DOHH2 (cell line): ENCODE measurements around the gene IKZF2.
A peak's percentile ranks its signal among the peaks of the same experiment; 100 is the strongest.

Experiments
- H3F3A ChIP-seq: fragments of 200-600 bp; sonication (generic), shearing (Covaris generic); 2 replicates; pipeline ENCODE4 v1.6.0; 2016; ENCODE audit warnings: antibody characterized with exemption, mild to moderate bottlenecking; ENCODE audit not compliant: control insufficient read depth, insufficient read depth
- H3K27ac ChIP-seq: fragments of 200-600 bp; sonication (generic); 2 replicates; pipeline ENCODE4 v1.5.1; 2014; ENCODE audit warnings: low read depth, mild to moderate bottlenecking, low read length, moderate library complexity
- H3K27me3 ChIP-seq: fragments of 200-600 bp; sonication (generic); 2 replicates; pipeline ENCODE4 v1.6.1; 2014; ENCODE audit warnings: mild to moderate bottlenecking, low read length, mixed read lengths; ENCODE audit not compliant: control insufficient read depth
- H3K36me3 ChIP-seq: fragments of 200-600 bp; sonication (generic); 2 replicates; pipeline ENCODE4 v1.6.1; 2014; ENCODE audit warnings: mild to moderate bottlenecking, low read length, moderate library complexity, mixed read lengths; ENCODE audit not compliant: control insufficient read depth
- H3K4me1 ChIP-seq: fragments of 200-600 bp; sonication (generic); 2 replicates; pipeline ENCODE4 v1.6.1; 2014; ENCODE audit warnings: mild to moderate bottlenecking, low read length, mixed read lengths; ENCODE audit not compliant: control insufficient read depth
- H3K4me2 ChIP-seq: fragments of 200-600 bp; sonication (generic); 2 replicates; pipeline ENCODE4 v1.6.0; 2014; ENCODE audit warnings: mild to moderate bottlenecking, low read length, moderate library complexity
- H3K4me3 ChIP-seq: fragments of 200-600 bp; sonication (generic); 2 replicates; pipeline ENCODE4 v1.5.1; 2014; ENCODE audit warnings: mild to moderate bottlenecking, low read length, mixed read lengths
- H3K79me2 ChIP-seq: fragments of 200-600 bp; sonication (generic); 2 replicates; pipeline ENCODE4 v1.6.1; 2014; ENCODE audit warnings: mild to moderate bottlenecking, low read length, mixed read lengths; ENCODE audit not compliant: control insufficient read depth
- H3K9me2 ChIP-seq: fragments of 200-600 bp; sonication (generic); replicated peaks from 2 replicates; pipeline ENCODE4 v1.6.1; 2014; ENCODE audit warnings: mild to moderate bottlenecking, low read length, mixed read lengths; ENCODE audit not compliant: control insufficient read depth
- H3K9me3 ChIP-seq: fragments of 200-600 bp; sonication (generic); 2 replicates; pipeline ENCODE4 v1.6.1; 2014; ENCODE audit warnings: antibody characterized with exemption, low read length, mixed read lengths; ENCODE audit not compliant: control insufficient read depth, insufficient read depth
- H4K20me1 ChIP-seq: fragments of 200-600 bp; sonication (generic); 2 replicates; pipeline ENCODE4 v1.6.0; 2014; ENCODE audit warnings: low read depth, mild to moderate bottlenecking, antibody characterized with exemption, low read length, moderate library complexity; ENCODE audit not compliant: control insufficient read depth, insufficient read depth
- CTCF ChIP-seq: fragments of 200-600 bp; sonication (generic); IDR thresholded peaks from one replicate; pipeline ENCODE4 v1.5.1; 2014; ENCODE audit warnings: antibody characterized with exemption, mild to moderate bottlenecking, low read depth, low read length; ENCODE audit not compliant: poor library complexity, severe bottlenecking
- EZH2phosphoT487 ChIP-seq: fragments of 200-600 bp; sonication (generic); IDR thresholded peaks from 2 replicates; pipeline ENCODE4 v1.6.1; 2017; ENCODE audit warnings: borderline replicate concordance, mild to moderate bottlenecking, antibody characterized with exemption, low read length, moderate library complexity, mixed read lengths

The IKZF2 gene

GRCh38 chr2:213149294-213149875 lies 2.0 kb downstream of the IKZF2 start:
- no peaks in the 10 kb centered on the region for H3K27me3 ChIP-seq
- H3K79me2 ChIP-seq: peaks cover 60% of the 10 kb centered on the region
- no peaks in the 10 kb centered on the region for H3K9me3 ChIP-seq
- peak overlapping the region; percentile 86 for H3K4me2 ChIP-seq
- H3F3A ChIP-seq: peaks cover 20% of the 10 kb centered on the region
- H3K9me2 ChIP-seq: no peaks in the 10 kb centered on the region
- TF ChIP-seq CTCF (peak; percentile 45), EZH2phosphoT487 (no peak)
- peak overlapping the region; percentile 88 for H3K27ac ChIP-seq
- peak overlapping the region; percentile 82 for H3K4me3 ChIP-seq
- peaks cover 46% of the 10 kb centered on the region for H3K4me1 ChIP-seq
- H4K20me1 ChIP-seq: no peaks in the 10 kb centered on the region
- H3K36me3 ChIP-seq: peaks cover 29% of the 10 kb centered on the region

DNA sequence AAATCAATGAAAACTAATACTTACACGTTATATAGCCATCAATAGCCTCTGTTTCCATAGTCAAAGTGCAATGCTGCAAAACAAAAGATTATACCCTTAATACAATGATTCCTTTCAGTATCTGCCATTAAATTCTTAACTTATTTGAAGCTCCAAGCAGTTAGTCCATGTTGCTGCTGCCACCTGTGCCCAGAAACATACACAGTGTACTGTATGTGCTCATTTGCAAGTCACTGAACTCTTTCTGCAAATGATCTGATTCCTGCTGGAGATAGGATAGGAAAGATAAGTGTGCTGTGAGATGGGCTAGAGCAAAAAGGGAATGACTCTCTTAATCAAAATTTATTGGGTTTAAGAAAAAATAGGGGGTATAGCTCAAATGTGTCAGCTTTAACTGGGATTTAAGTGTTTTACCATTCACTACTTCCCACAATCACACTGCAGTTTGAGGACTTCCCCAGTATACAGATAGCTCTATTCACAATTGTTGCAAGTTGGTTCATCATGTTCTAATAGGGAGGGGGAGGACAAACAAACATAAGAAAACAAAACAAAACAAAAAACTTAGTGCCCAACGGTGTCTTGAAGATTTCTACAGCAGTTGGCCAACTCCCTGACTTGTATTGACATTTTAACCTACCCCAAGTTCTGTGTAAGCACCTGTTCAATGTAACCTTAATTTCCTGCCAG lies 2.7 kb downstream of the IKZF2 start:
- peaks cover 55% of the 10 kb centered on the region for H3K79me2 ChIP-seq

GRCh38 chr2:213147538-213147937 lies 3.9 kb downstream of the IKZF2 start:
- H3K9me2 ChIP-seq: no peaks in the 10 kb centered on the region
- TF ChIP-seq CTCF (no peak), EZH2phosphoT487 (no peak)
- peaks cover 10% of the 10 kb centered on the region for H3F3A ChIP-seq
- H3K36me3 ChIP-seq: peaks cover 42% of the 10 kb centered on the region
- no peak overlapping the region; the same call in 1 of the 2 replicates for H3K4me3 ChIP-seq
- no peak overlapping the region for H3K27ac ChIP-seq
- no peaks in the 10 kb centered on the region for H3K9me3 ChIP-seq
- no peaks in the 10 kb centered on the region for H4K20me1 ChIP-seq
- H3K27me3 ChIP-seq: no peaks in the 10 kb centered on the region
- peaks cover 46% of the 10 kb centered on the region for H3K79me2 ChIP-seq
- peaks cover 31% of the 10 kb centered on the region for H3K4me1 ChIP-seq
- H3K4me2 ChIP-seq: peak overlapping the region; percentile 86

More for the DNA sequence above, 2.7 kb downstream of the IKZF2 start:
- peaks cover 32% of the 10 kb centered on the region for H3K36me3 ChIP-seq
- no peaks in the 10 kb centered on the region for H3K27me3 ChIP-seq
- H3K4me3 ChIP-seq: peak overlapping the region; percentile 82
- TF ChIP-seq EZH2phosphoT487: no peak
- no peak for TF ChIP-seq CTCF
- no peaks in the 10 kb centered on the region for H3K9me3 ChIP-seq
- peaks cover 39% of the 10 kb centered on the region for H3K4me1 ChIP-seq
- H3K27ac ChIP-seq: no peak overlapping the region
- H3K4me2 ChIP-seq: peak overlapping the region; percentile 86
- no peaks in the 10 kb centered on the region for H4K20me1 ChIP-seq
- H3F3A ChIP-seq: peaks cover 20% of the 10 kb centered on the region
- no peaks in the 10 kb centered on the region for H3K9me2 ChIP-seq
